ENCODE measurements around the gene CRACDL. TPM values are rescaled to one million over a fixed set of nuclear protein-coding genes. Genes with fewer than 3 reads are reported as not detected.
"Not testable (repeated sequence)": the region's sequence is repeated elsewhere in the genome, so short reads cannot be mapped to it uniquely, and the experiment has no call there.

The CRACDL gene
- total RNA-seq, 1 experiment from 2014 or later = 3.1 TPM

- DNase-seq (ENCODE audit: low spot score) = no peak
Measured at GRCh38 chr2:98884658-98885057, 51.4 kb downstream of the CRACDL start.

GRCh38 chr2:98883780-98884211, 52.2 kb downstream of the CRACDL start:
- no peak for DNase-seq (ENCODE audit: low spot score)

- DNase-seq (ENCODE audit: low spot score) = no peak
Measured at GRCh38 chr2:98882971-98883779, 52.9 kb downstream of the CRACDL start.

- DNase-seq (ENCODE audit: low spot score) = no peak
Measured at GRCh38 chr2:98882368-98882767, 53.7 kb downstream of the CRACDL start.

GRCh38 chr2:98881153-98881650, 54.8 kb downstream of the CRACDL start:
- DNase-seq (ENCODE audit: low spot score) = no peak

GRCh38 chr2:98880266-98881152, 55.5 kb downstream of the CRACDL start:
- no peak for DNase-seq (ENCODE audit: low spot score)

GRCh38 chr2:98877658-98878057, 58.4 kb downstream of the CRACDL start:
- not testable (repeated sequence) for DNase-seq (ENCODE audit: low spot score)

GRCh38 chr2:98876741-98877140, 59.3 kb downstream of the CRACDL start:
- peak; percentile 16 for DNase-seq (ENCODE audit: low spot score)

GRCh38 chr2:98875746-98876145, 60.3 kb downstream of the CRACDL start:
- DNase-seq (ENCODE audit: low spot score) = no peak

- no peak for DNase-seq (ENCODE audit: low spot score)
Measured at GRCh38 chr2:98875081-98875728, 60.8 kb downstream of the CRACDL start.

GRCh38 chr2:98874186-98874689, 61.8 kb downstream of the CRACDL start:
- DNase-seq (ENCODE audit: low spot score) = no peak

GRCh38 chr2:98872526-98872925, 63.5 kb downstream of the CRACDL start:
- no peak for DNase-seq (ENCODE audit: low spot score)

- DNase-seq (ENCODE audit: low spot score) = no peak
Measured at GRCh38 chr2:98871506-98871905, 64.5 kb downstream of the CRACDL start.

- no peak for DNase-seq (ENCODE audit: low spot score)
Measured at GRCh38 chr2:98870516-98871158, 65.4 kb downstream of the CRACDL start.

- DNase-seq (ENCODE audit: low spot score) = no peak
Measured at GRCh38 chr2:98869870-98870269, 66.2 kb downstream of the CRACDL start.

GRCh38 chr2:98869272-98869641, 66.8 kb downstream of the CRACDL start:
- peak; percentile 24 for DNase-seq (ENCODE audit: low spot score)

GRCh38 chr2:98868548-98869271, 67.3 kb downstream of the CRACDL start:
- no peak for DNase-seq (ENCODE audit: low spot score)

- DNase-seq (ENCODE audit: low spot score) = peak; percentile 29
Measured at GRCh38 chr2:98867539-98868309, 68.3 kb downstream of the CRACDL start.

GRCh38 chr2:98866033-98866432, 70.0 kb downstream of the CRACDL start:
- DNase-seq (ENCODE audit: low spot score) = no peak

GRCh38 chr2:98861601-98862000, 74.4 kb downstream of the CRACDL start:
- no peak for DNase-seq (ENCODE audit: low spot score)

All from A172 (cell line).